Activated T-cell treated with anti-CD3 and anti-CD28 coated beads for 48 hours (primary cell): ENCODE measurements around the gene MCF2L2.
"Not testable (repeated sequence)": the region's sequence is repeated elsewhere in the genome, so short reads cannot be mapped to it uniquely, and the experiment has no call there.

Experiments used
- DNase-seq: peaks from one replicate; pipeline ENCODE4 v3.0.0-alpha.2; 2020; ENCODE audit warnings: low read depth

The MCF2L2 gene

GRCh38 chr3:183428447-183429211, at the start of gene MCF2L2:
MCF2L2 (minus strand) TSS chr3:183428619; CDS start chr3:183427977, 642 bp downstream.
- DNase-seq: peak; percentile 78

- DNase-seq: no peak
Observed at GRCh38 chr3:183477801-183478456, 49.5 kb upstream of the MCF2L2 start.

DNA sequence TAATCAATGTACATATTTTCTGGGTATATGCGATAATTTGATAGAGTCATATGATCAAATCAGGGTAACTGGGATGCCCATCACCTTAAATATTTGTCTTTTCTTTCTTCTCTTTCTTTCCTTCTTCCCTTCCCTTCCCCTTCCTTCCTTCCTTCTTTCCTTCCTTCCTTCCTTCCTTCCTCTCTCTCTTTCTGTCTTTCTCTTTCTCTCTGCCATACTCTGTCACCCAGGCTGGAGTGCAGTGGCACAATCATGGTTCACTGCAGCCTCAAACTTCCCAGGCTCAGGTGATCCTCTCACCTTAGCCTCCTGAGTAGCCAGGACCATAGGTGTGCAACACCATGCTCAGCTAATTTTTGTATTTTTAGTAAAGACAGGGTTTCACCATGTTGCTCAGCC, 47.3 kb upstream of the MCF2L2 start:
- DNase-seq: not testable (repeated sequence)

DNA sequence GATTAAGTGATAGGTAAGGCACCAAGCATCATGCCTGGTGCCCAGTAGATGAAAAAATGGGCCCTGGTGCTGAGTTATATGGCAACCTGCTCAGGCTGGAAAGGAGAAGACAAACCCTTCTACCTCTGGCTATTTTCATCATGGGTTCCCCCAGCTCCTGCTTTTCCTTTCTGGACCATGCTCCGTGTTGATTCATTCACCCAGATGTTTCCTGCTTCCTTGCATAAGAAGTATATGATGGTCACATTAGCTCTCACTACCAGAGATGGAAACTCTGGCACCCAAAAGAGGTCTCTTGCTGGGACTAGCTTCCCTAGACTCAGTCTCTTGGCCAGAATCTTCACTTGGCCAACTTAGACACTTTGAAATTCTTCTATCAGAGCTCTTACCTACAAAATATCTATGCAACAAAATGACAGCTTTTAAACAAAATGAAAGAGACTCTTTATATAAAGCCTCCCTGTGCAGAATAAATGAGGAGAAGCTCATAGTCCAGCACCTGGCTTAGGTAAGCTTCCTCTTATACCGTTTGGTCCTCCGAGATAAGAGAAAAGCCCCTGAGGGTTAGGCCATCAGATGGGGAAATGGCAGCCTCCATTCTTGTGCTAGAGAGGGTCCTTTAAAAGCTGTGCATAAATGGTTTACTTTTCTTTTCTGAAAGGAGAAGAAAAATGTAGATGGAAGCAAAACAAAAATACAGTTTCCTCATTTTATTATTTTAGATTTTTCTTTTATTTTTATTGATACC, 46.8 kb upstream of the MCF2L2 start:
- no peak for DNase-seq

GRCh38 chr3:183473969-183474368, 45.5 kb upstream of the MCF2L2 start:
- DNase-seq: no peak

DNA sequence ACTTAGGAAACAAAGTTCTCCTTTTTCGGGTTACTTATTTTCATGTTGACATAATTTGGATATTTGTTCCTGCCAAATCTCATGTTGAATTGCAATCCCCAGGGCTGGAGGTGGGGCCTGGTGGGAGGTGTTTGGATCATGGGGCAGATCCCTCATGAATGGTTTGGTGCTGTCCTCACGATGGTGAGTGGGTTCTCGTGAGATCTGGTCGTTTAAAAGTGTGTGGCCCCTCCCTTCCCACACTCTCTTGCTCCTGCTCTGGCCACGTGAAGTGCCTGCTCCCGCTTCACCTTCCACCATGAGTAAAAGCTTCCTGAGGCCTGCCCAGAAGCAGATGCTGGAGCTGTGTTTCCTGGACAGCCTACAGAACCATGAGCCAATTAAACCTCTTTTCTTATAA, 43.7 kb upstream of the MCF2L2 start:
- DNase-seq: no peak

DNA sequence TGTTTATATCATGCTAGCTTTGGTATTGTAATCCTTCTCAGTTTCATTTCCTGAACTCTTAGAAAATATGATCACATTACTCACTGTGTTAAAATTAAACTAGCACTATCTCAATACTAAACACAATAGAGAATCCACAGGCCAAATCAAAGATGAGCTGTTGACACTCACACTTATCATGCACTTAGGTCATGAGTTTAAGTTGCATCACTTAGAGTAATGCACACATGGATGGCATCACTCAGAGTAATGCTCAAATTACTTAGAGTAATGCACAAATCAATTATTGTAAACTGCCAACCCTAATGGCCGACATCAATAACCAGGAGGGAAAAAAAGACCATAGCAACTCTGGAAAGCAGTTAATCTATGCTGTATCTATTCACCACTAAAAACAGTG, 40.0 kb upstream of the MCF2L2 start:
- DNase-seq: no peak

- DNase-seq: no peak
Observed at GRCh38 chr3:183466575-183466974, 38.2 kb upstream of the MCF2L2 start.

DNA sequence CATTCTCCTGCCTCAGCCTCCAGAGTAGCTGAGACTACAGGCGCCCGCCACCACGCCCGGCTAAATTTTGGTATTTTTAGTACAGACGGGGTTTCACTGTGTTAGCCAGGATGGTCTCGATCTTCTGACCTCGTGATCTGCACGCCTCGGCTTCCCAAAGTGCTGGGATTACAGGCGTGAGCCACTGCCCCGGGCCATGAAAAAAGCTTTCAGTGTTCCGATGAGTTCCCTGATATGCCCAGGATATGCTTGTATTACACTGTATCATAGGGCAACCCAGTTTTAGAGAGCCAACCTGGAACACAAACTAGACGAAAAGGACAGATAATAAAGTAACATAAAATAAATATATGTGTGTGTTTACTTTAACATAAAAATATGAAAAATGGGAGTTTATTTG, 37.3 kb upstream of the MCF2L2 start:
- not testable (repeated sequence) for DNase-seq

GRCh38 chr3:183464480-183464879, 36.1 kb upstream of the MCF2L2 start:
- no peak for DNase-seq

GRCh38 chr3:183460081-183461055, 31.9 kb upstream of the MCF2L2 start:
- DNase-seq: no peak

GRCh38 chr3:183455089-183455488, 26.7 kb upstream of the MCF2L2 start:
- DNase-seq: no peak

DNA sequence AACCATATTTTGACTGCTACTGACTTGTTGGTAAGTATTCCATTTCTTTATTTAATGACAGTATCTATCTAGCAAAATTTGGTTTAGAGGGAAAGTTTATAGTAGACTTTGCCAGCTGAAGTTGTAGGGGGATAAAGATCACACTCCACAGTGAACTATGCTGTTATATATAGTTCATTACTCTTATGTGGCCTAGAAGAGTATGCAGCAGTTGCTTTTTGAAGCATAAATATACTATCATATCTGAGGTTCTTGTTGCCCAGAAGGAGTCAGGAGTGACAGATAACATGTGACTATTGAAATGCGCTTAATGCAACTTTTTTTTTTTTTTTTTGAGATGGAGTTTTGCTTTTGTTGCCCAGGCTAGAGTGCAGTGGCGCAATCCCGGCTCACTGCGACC, 25.6 kb upstream of the MCF2L2 start:
- no peak for DNase-seq

GRCh38 chr3:183449791-183450190, 21.4 kb upstream of the MCF2L2 start:
- DNase-seq: no peak

DNA sequence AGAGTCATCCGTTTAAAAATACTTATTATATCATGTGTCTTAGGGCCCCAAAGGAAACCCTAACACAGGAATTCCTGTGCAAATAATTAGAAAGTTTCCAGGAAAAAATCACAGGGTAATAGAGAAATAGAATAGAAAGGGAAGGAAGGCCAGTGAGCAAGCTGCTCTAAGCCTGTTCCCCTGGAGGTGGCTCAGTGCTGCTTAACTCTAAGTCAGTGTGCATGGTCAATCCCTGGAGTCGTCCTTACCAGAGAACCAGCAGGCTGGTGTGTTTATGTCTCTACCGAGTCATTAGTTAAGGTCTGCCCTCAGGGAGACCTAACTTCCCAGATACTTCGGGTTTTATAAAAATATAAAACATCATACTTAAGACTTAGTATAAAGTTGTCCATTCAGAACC, 21.0 kb upstream of the MCF2L2 start:
- DNase-seq: no peak

DNA sequence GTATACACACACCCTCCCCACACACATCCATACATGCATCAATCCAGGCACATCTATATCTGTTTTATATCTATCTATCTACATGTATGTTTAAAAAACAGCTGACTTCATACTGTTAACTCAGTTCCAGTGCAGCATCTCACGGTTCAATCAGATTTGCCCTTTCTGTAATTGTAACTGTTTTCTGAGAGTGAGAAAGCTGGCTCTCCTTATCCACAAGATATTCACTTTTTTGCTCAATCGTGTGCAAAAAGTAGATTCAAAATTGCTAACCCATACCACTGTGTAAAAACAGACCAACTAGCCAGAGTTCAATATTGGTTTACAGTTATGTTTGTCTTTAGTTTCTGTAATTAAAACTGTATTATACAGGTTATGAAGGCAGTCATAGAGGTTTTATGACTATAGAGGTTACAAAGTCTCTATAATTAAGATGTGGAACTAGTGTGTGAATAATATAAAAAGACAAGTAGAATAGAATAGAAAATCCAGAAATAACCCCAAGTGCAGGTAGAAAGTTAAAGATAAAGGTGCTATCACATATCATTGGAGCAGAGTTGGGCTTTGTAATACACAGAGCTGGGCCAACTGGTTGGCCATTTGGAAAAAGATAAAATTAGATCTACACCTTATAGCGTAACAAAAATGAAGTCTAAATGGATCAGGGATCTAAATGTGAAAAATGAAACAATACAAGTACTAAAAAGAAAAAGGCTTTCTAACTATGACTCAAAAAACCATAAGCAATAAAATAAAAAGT, 20.1 kb upstream of the MCF2L2 start:
- no peak for DNase-seq

- DNase-seq: peak; percentile 75
Observed at GRCh38 chr3:183447206-183448001, 19.0 kb upstream of the MCF2L2 start.

- DNase-seq: no peak
Observed at GRCh38 chr3:183446838-183447205, 18.4 kb upstream of the MCF2L2 start.

DNA sequence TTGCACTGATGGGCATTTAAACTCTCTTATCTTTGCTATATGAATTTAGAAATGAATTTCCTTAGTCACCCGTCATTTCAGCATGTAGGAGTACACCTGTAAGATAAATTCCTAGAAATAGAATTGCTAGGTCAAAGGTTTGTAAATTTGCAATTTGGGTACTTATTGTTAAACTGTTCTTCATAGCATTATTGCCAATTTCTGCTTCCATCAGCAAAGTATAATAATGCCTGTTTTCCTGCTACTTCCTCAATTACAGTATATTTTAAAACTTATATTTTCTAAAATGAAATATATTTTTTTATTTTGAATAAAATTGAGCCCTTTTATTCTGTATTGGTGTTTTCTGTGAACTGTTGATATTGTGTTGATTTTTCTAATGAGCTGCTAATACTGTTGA, 16.3 kb upstream of the MCF2L2 start:
- no peak for DNase-seq
